ENCODE data around the gene RADX.
"Not testable (repeated sequence)": the region's sequence is repeated elsewhere in the genome, so short reads cannot be mapped to it uniquely, and the experiment has no call there.

The RADX gene, protein sequence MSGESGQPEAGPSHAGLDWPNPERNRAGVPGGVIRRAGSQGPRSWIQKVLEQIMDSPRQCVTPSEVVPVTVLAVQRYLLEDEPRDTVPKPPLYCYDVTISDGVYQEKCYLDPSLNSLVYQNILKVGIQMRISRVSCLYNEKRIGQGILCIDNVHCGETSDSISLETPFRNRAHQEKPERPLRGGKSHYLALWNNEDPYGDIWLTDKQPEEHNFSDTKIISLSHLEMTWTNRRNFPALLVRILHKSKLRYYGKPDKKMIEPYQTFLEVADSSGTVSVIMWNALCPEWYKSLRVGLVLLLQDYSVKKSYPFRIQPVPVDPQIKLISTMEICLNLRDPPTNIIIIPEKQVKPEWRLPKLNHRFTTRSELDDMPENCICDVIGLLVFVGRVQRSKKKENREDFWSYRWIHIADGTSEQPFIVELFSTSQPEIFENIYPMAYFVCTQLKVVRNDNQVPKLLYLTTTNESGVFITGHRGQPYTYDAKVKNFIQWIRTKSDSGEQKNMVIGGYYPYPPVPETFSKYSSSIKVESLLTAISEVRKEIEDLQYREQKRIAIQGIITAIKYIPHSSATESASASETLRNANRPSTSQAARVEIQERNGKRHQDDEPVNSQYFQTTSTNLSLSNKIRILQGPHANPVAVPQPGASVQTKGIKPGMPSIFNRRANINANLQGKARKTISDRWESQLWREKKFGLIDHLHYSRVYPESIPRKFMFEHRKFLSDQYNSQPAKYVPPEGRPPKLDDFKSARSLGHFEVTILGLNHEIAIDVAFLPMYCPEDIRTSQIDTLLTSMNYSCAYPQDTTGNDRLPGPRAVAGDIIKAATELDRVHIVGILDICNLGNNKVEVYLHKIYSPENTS

DNA sequence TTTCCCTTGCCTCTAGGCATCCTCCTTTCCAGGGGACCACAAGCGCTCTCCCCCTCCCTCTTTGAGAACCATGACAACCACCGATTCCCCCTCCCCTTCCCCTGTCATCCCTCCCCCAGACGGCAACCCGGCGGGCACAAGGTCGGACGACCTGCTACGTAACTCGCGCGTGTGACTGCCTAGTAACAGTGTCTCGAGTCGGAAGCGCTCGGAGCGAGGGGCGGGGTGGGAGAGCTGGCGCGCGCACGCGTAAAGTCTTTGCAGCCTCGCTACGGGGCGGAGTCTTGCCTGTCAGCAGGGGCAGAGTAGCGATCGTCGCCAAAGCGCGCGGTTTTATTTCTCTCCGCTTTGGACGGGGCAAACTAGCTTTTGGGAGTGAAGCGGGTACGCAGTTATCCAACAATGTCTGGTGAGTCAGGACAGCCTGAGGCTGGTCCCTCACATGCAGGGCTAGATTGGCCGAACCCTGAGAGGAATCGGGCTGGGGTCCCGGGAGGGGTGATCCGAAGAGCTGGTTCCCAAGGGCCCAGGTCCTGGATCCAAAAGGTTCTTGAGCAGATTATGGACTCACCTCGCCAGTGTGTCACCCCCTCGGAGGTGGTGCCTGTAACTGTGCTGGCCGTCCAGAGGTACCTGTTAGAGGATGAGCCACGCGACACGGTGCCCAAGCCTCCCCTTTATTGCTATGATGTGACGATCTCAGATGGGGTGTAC, at the start of gene RADX:
Gene RADX (plus strand): TSS at position 300 of the 714 bp plus-strand sequence. CDS start 103 bp downstream, at position 403.
- in situ Hi-C loops (cut with HindIII; ENCODE audit: low sequenced_read_pairs) = no loop called here

- in situ Hi-C loops (cut with HindIII; ENCODE audit: low sequenced_read_pairs) = no loop called here
Observed at GRCh38 chrX:106564986-106565385, 46.8 kb upstream of the RADX start.

GRCh38 chrX:106566362-106566761, 45.4 kb upstream of the RADX start:
- in situ Hi-C loops (cut with HindIII; ENCODE audit: low sequenced_read_pairs) = no loop called here

GRCh38 chrX:106581856-106582255, 29.9 kb upstream of the RADX start:
- in situ Hi-C loops (cut with HindIII; ENCODE audit: low sequenced_read_pairs) = no loop called here

GRCh38 chrX:106585478-106585877, 26.3 kb upstream of the RADX start:
- in situ Hi-C loops (cut with HindIII; ENCODE audit: low sequenced_read_pairs) = no loop called here

GRCh38 chrX:106588801-106589200, 23.0 kb upstream of the RADX start:
- in situ Hi-C loops (cut with HindIII; ENCODE audit: low sequenced_read_pairs) = no loop called here

- in situ Hi-C loops (cut with HindIII; ENCODE audit: low sequenced_read_pairs) = no loop called here
Observed at GRCh38 chrX:106599411-106599810, 12.4 kb upstream of the RADX start.

GRCh38 chrX:106606571-106606970, 5.2 kb upstream of the RADX start:
- in situ Hi-C loops (cut with HindIII; ENCODE audit: low sequenced_read_pairs) = no loop called here

GRCh38 chrX:106608016-106608415, 3.8 kb upstream of the RADX start:
- in situ Hi-C loops (cut with HindIII; ENCODE audit: low sequenced_read_pairs) = no loop called here

GRCh38 chrX:106611317-106611678, 480 bp upstream of the RADX start:
- in situ Hi-C loops (cut with HindIII; ENCODE audit: low sequenced_read_pairs) = no loop called here

DNA sequence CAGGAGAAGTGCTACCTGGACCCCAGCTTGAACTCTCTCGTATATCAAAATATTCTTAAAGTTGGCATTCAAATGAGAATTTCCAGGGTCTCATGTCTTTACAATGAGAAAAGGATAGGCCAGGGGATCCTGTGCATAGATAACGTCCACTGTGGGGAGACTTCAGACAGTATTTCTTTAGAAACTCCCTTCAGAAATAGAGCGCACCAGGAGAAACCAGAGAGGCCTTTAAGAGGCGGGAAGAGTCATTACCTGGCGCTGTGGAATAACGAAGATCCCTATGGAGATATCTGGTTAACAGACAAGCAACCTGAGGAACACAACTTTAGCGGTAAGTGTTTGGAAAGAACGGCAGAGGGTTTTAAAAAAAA, 600 bp downstream of the RADX start:
- in situ Hi-C loops (cut with HindIII; ENCODE audit: low sequenced_read_pairs) = no loop called here

DNA sequence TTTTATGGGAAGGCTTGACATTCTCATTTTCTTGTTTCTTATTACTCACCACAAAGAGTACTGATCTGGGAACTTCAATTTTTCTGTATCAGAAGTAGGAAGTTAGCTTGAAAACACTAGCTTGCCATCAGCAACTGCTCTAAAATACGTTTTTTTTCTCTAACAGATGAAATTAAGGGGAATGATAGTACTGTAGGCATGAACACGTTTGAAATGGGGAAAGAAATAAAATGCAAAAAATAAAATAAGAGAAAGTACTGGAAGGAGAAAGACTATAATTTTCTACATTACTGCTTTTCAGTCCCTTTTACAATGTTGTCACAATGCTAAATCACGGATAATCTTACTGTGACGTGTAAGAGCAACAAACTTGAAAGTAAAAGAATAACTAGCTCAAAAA, 1.5 kb downstream of the RADX start:
- in situ Hi-C loops (cut with HindIII; ENCODE audit: low sequenced_read_pairs) = no loop called here

DNA sequence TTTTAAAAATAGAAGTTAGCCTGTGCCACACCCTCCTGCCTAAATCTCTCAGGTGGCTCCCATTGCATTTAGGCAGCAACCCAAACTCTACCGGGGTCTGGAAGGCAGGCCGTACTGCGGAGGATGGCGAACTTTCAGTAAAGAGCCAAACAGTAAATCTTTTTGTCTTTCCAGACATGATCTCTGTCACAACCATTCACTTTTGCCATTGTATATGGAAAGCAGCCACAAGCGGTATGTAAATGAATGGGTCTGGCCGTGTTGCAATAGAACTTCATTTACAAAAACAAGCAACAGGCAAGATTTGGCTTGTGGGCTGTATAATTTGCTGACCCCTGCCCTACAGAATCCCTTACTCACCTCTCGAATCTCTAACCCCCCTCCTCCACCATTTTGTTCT, 3.3 kb downstream of the RADX start:
- in situ Hi-C loops (cut with HindIII; ENCODE audit: low sequenced_read_pairs) = no loop called here

DNA sequence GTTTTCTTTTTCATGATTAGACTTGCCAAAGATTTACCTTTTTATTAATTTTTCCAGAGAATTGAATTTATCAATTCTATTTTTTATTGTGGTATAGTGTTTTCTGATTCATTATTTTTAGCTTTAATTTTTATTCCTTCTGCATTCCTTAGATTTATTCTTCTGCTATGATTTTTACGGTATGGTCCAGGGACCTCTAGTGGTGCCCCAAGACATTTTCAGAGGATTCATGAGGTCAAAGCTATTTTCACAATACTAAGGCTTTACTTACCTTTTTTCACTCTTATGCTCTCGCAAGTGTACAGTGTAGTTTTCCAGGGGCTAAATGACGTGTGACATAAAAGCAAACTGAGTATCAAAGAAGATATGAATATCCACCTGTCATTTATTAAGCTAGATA, 8.0 kb downstream of the RADX start:
- in situ Hi-C loops (cut with HindIII; ENCODE audit: low sequenced_read_pairs) = no loop called here

GRCh38 chrX:106621836-106622235, 10.1 kb downstream of the RADX start:
- in situ Hi-C loops (cut with HindIII; ENCODE audit: low sequenced_read_pairs) = no loop called here

GRCh38 chrX:106626789-106627188, 15.0 kb downstream of the RADX start:
- in situ Hi-C loops (cut with HindIII; ENCODE audit: low sequenced_read_pairs) = no loop called here

GRCh38 chrX:106631615-106632014, 19.8 kb downstream of the RADX start:
- in situ Hi-C loops (cut with HindIII; ENCODE audit: low sequenced_read_pairs) = no loop called here

DNA sequence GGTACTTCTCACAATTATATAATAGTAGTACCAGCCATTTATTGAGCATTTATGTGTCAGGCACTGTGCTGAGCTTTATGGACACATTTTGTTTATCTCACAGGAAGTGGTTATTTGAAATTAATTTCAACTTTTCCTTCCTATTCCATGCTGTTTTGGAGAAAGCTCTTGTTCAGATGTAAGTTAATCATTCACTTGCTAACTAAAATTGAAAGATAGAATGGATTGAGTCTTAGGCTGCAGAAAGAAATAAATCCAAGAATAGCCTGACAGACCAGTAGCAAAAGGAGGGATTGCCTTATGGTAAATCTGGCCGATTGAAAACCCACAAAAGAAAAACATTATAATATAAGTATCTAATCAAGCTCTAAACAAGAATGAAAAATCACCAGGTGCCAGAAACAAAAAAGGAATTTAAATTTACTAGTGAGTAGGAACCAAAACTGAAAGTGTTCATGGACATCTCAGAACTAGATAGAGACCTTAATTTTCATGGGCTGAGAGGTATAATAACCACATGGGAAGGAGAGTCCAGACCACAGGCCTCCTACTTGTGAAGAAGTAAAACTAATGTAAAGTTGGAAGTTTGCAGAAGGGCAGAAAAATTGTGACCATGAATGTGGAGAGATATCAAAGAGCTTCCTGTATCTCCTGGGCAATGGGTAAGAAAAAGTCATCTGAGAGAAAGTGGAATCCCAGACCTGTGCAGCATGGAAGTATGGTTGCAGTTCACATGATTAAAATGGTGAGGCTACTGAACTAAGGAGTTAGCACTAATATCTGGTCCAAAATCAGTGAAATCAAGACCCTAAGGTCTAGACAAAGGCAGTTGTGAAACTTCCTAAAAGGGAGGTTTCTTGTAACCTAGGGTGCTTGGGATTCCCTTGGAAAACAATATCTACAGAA, 38.0 kb downstream of the RADX start:
- in situ Hi-C loops (cut with HindIII; ENCODE audit: low sequenced_read_pairs) = no loop called here

GRCh38 chrX:106653625-106654024, 41.8 kb downstream of the RADX start:
- in situ Hi-C loops (cut with HindIII; ENCODE audit: low sequenced_read_pairs) = not testable (repeated sequence)

- in situ Hi-C loops (cut with HindIII; ENCODE audit: low sequenced_read_pairs) = no loop called here
Observed at GRCh38 chrX:106670631-106671030, 58.9 kb downstream of the RADX start.
